Osteocyte (in vitro differentiated cells): Measurements from ENCODE around the gene TEF. TPM values are rescaled to one million over a fixed set of nuclear protein-coding genes. Genes with fewer than 3 reads are reported as not detected.
"Not testable (repeated sequence)": the region's sequence is repeated elsewhere in the genome, so short reads cannot be mapped to it uniquely, and the experiment has no call there.

Source experiments
- DNase-seq: peaks from one replicate; pipeline ENCODE4 v3.0.0; 2021; ENCODE audit warnings: mixed read lengths; ENCODE audit not compliant: unreplicated experiment; ENCODE audit errors: extremely low spot score
- H3K27ac Mint-ChIP-seq: one replicate; pipeline ENCODE4 v1.8.0; 2021; ENCODE audit warnings: mild to moderate bottlenecking, mixed read lengths; ENCODE audit not compliant: unreplicated experiment
- H3K27me3 Mint-ChIP-seq: one replicate; pipeline ENCODE4 v1.8.0; 2021; ENCODE audit warnings: mixed read lengths; ENCODE audit not compliant: unreplicated experiment
- H3K36me3 Mint-ChIP-seq: one replicate; pipeline ENCODE4 v1.8.0; 2021; ENCODE audit warnings: mixed read lengths; ENCODE audit not compliant: unreplicated experiment
- H3K4me1 Mint-ChIP-seq: one replicate; pipeline ENCODE4 v1.8.0; 2021; ENCODE audit warnings: mixed read lengths; ENCODE audit not compliant: unreplicated experiment
- H3K4me3 Mint-ChIP-seq: one replicate; pipeline ENCODE4 v1.8.0; 2021; ENCODE audit warnings: mild to moderate bottlenecking, moderate library complexity, mixed read lengths; ENCODE audit not compliant: unreplicated experiment
- H3K9me3 Mint-ChIP-seq: one replicate; pipeline ENCODE4 v1.8.0; 2021; ENCODE audit warnings: mixed read lengths; ENCODE audit not compliant: unreplicated experiment
- CTCF ChIP-seq: fragments of 200-600 bp; sonication (generic); IDR thresholded peaks from 2 replicates; pipeline ENCODE4 v1.5.0; 2021; ENCODE audit warnings: antibody characterized with exemption, mild to moderate bottlenecking, moderate library complexity
- total RNA-seq: library from RNA; stranded (reverse); gene quantifications from 2 replicates; pipeline ENCODE4 v1.2.1, GENCODE V29; 2021

The TEF gene
- total RNA-seq, 1 donor from 2014 or later, result 5.7 TPM

GRCh38 chr22:41429951-41430332, 48.2 kb downstream of the TEF start:
- Mint-ChIP-seq H3K27me3 (no peaks in the 10 kb centered on the region), H3K4me1 (peaks cover 7% of the 10 kb centered on the region), H3K36me3 (peaks cover 18% of the 10 kb centered on the region), H3K9me3 (no peaks in the 10 kb centered on the region), H3K27ac (no peak overlapping the region), H3K4me3 (no peak overlapping the region)
- no peak for TF ChIP-seq CTCF
- DNase-seq, result no peak

- no peak for DNase-seq
- Mint-ChIP-seq H3K27ac (peak overlapping the region; percentile 18), H3K27me3 (no peaks in the 10 kb centered on the region), H3K4me3 (no peak overlapping the region), H3K9me3 (no peaks in the 10 kb centered on the region), H3K36me3 (peaks cover 27% of the 10 kb centered on the region), H3K4me1 (peaks cover 6% of the 10 kb centered on the region)
- no peak for TF ChIP-seq CTCF
Measured at GRCh38 chr22:41431656-41432055, 49.9 kb downstream of the TEF start.

GRCh38 chr22:41433480-41433879, 51.7 kb downstream of the TEF start:
- not testable (repeated sequence) for H3K4me3 Mint-ChIP-seq, H3K27ac Mint-ChIP-seq, H3K27me3 Mint-ChIP-seq, H3K4me1 Mint-ChIP-seq, H3K9me3 Mint-ChIP-seq, DNase-seq
- peaks cover 34% of the 10 kb centered on the region for H3K36me3 Mint-ChIP-seq

- Mint-ChIP-seq H3K4me1 (peaks cover 12% of the 10 kb centered on the region), H3K36me3 (peaks cover 35% of the 10 kb centered on the region)
- H3K27me3 Mint-ChIP-seq, H3K4me3 Mint-ChIP-seq, H3K9me3 Mint-ChIP-seq, DNase-seq, H3K27ac Mint-ChIP-seq: not testable (repeated sequence)
Measured at GRCh38 chr22:41434361-41435003, 52.7 kb downstream of the TEF start.

- Mint-ChIP-seq H3K36me3 (peaks cover 35% of the 10 kb centered on the region), H3K27ac (no peak overlapping the region), H3K27me3 (no peaks in the 10 kb centered on the region), H3K9me3 (no peaks in the 10 kb centered on the region), H3K4me1 (peaks cover 14% of the 10 kb centered on the region), H3K4me3 (no peak overlapping the region)
- no peak for TF ChIP-seq CTCF
- DNase-seq, result no peak
Measured at GRCh38 chr22:41435560-41435959, 53.8 kb downstream of the TEF start.

GRCh38 chr22:41436322-41437113, 54.8 kb downstream of the TEF start:
- no peak for TF ChIP-seq CTCF
- H3K4me3 Mint-ChIP-seq, result no peak overlapping the region
- H3K27ac Mint-ChIP-seq, result no peak overlapping the region
- DNase-seq, result no peak
- H3K27me3 Mint-ChIP-seq, result no peaks in the 10 kb centered on the region
- H3K4me1 Mint-ChIP-seq, result peaks cover 13% of the 10 kb centered on the region
- H3K36me3 Mint-ChIP-seq, result peaks cover 30% of the 10 kb centered on the region
- no peaks in the 10 kb centered on the region for H3K9me3 Mint-ChIP-seq
